Calu3 (cell line): ENCODE measurements around the gene OR9A2. TPM values are rescaled to one million over a fixed set of nuclear protein-coding genes. Genes with fewer than 3 reads are reported as not detected.

Experiments
- BruUV-seq: library from RNA; stranded (reverse); fragments of 400-500 nt; replicated peaks from 2 replicates; lab custom pipeline; 2021; lab: Mats Ljungman, UMichigan
- CTCF ChIA-PET: fragments of 300-600 bp; sonication (Branson Sonifier 250); formaldehyde crosslinking; loops from one replicate; lab custom pipeline; 2022; ENCODE audit warnings: antibody characterized with exemption; lab: Charles Lee
- DNase-seq: peaks from one replicate; pipeline ENCODE4 v3.0.0; 2022
- H3K27ac Mint-ChIP-seq: one replicate; pipeline ENCODE4 v1.8.0; 2022; ENCODE audit warnings: mixed read lengths; ENCODE audit not compliant: unreplicated experiment
- H3K27me3 Mint-ChIP-seq: one replicate; pipeline ENCODE4 v1.8.0; 2022; ENCODE audit warnings: mixed read lengths; ENCODE audit not compliant: unreplicated experiment
- H3K36me3 Mint-ChIP-seq: one replicate; pipeline ENCODE4 v1.8.0; 2022; ENCODE audit warnings: mild to moderate bottlenecking, moderate library complexity, mixed read lengths; ENCODE audit not compliant: insufficient read depth, unreplicated experiment
- H3K4me1 Mint-ChIP-seq: one replicate; pipeline ENCODE4 v1.8.0; 2022; ENCODE audit warnings: mild to moderate bottlenecking, low read depth, mixed read lengths; ENCODE audit not compliant: unreplicated experiment
- H3K4me3 Mint-ChIP-seq: one replicate; pipeline ENCODE4 v1.8.0; 2022; ENCODE audit warnings: mild to moderate bottlenecking, low read depth, moderate library complexity, mixed read lengths; ENCODE audit not compliant: unreplicated experiment
- H3K9me3 Mint-ChIP-seq: one replicate; pipeline ENCODE4 v1.8.0; 2022; ENCODE audit warnings: low read depth, mixed read lengths; ENCODE audit not compliant: unreplicated experiment
- CTCF ChIP-seq: fragments of 200-600 bp; IDR thresholded peaks from one replicate; pipeline ENCODE4 v1.8.0; 2022; ENCODE audit warnings: antibody characterized with exemption; ENCODE audit not compliant: unreplicated experiment
- intact Hi-C: fragments of 100-400 bp; cut with micrococcal nuclease; formaldehyde crosslinking; loops from one replicate; pipeline ENCODE4 v1.10.0; 2022; ENCODE audit not compliant: unreplicated experiment
- total RNA-seq: library from RNA; stranded (reverse); gene quantifications from 2 replicates; pipeline ENCODE4 v1.2.3, GENCODE V29; 2022

Gene OR9A2
- total RNA-seq, 1 experiment from 2014 or later = not detected

DNA sequence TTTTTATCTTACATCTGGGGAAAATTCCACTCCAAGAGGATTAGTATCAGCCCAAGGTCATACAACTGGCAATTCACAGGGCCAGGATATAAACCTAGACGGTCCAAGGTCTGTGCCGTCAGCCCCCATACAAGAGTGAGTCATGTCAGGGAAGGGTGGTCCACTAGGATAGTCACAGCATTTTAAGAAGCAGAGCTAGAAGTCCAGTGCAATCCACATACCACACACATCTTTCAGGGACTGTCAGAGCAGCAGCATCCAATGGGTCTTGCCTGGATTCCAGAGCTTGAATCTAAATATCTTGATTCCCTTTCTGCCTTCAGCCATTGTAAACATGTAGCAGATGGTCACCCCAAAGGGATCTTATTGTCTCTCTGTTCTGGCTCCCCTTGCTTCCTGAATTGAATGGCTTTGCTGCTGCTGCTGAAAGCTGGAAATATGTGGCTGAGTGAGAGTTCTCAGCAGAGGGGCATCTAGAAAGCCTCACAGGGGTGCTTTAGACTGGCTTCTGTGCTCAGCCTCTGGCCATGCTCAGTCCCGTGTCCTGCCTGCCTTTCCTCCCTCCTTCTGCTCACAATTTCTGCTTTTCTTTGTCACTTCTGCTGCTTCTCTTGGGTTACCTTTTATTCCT is 15.3 kb upstream of the OR9A2 start:
- no peak for DNase-seq
- no peak overlapping the region for H3K27ac Mint-ChIP-seq
- no peaks in the 10 kb centered on the region for H3K9me3 Mint-ChIP-seq
- TF ChIP-seq CTCF = no peak
- no TSS peak for BruUV-seq
- intact Hi-C loops = no loop called here
- H3K27me3 Mint-ChIP-seq = peaks cover 31% of the 10 kb centered on the region
- H3K4me1 Mint-ChIP-seq = peaks cover 11% of the 10 kb centered on the region
- H3K36me3 Mint-ChIP-seq = no peaks in the 10 kb centered on the region
- CTCF ChIA-PET = interaction anchor here (0.6 to 1.9 kb wide), 2 partner anchors 173 to 810 kb away, joined by 7 to 8 read pairs; no protein-coding TSS in a partner anchor
- H3K4me3 Mint-ChIP-seq = no peak overlapping the region

DNA sequence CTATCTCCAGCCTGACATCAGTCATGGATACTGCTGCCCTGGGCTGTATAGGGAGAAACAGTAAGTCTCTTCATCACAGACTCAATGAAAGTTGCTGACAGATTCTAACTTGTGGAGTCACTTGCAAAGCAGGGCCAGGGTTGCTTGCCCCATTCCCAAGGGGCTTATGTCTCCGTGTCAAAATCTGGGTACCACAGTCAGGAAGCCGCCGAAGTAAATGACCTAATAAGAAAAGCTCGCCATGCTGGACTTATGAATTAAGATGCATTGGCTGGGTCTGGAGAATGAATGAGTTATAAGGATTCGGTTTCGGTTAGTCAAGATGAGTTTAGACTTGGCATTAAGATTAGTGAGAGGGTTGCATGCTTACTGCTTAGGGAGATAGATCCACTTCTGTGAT is 14.4 kb upstream of the OR9A2 start:
- Mint-ChIP-seq H3K9me3 (no peaks in the 10 kb centered on the region), H3K4me3 (no peak overlapping the region), H3K27ac (no peak overlapping the region), H3K36me3 (no peaks in the 10 kb centered on the region), H3K27me3 (peaks cover 22% of the 10 kb centered on the region), H3K4me1 (peaks cover 11% of the 10 kb centered on the region)
- no peak for DNase-seq
- no peak for TF ChIP-seq CTCF
- no TSS peak for BruUV-seq
- CTCF ChIA-PET = interaction anchor here (0.7 kb wide), 1 partner anchor 296 kb away, joined by 3 read pairs; no protein-coding TSS in a partner anchor
- intact Hi-C loops = no loop called here

DNA sequence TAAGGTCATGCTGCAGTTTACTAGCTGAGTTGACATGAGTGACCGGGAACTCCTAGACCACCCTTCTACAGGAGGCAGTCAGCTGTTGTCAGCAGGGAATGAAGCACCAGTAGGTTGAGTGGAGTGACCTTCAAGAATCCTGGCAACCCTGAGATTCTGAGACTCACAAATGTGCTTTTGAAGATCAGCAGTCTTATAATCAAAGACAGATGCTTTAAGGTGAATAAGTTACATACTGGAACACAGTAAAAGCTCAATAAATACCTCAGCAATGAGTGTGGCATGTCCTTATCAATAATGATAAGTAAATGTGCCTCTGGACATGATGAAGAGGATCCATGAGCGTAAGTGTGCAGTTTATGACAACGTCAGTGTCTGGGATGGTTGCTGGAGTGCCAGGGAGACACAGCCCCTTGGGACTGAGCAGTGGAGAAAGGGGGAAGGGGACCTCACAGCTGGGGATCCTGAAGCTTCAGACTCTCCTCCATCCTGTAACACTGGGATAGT is 13.3 kb upstream of the OR9A2 start:
- Mint-ChIP-seq H3K27me3 (peaks cover 17% of the 10 kb centered on the region), H3K4me3 (no peak overlapping the region), H3K4me1 (peaks cover 11% of the 10 kb centered on the region), H3K9me3 (no peaks in the 10 kb centered on the region), H3K27ac (no peak overlapping the region), H3K36me3 (no peaks in the 10 kb centered on the region)
- CTCF ChIA-PET = no interaction called here
- TF ChIP-seq CTCF = no peak
- no TSS peak for BruUV-seq
- DNase-seq = no peak
- intact Hi-C loops = no loop called here

GRCh38 chr7:143038635-143039034 is 11.7 kb upstream of the OR9A2 start:
- CTCF ChIA-PET = no interaction called here

More at GRCh38 chr7:143038635-143039034, 11.7 kb upstream of the OR9A2 start:
- Mint-ChIP-seq H3K4me1 (peaks cover 11% of the 10 kb centered on the region), H3K27me3 (peaks cover 33% of the 10 kb centered on the region), H3K36me3 (no peaks in the 10 kb centered on the region), H3K4me3 (no peak overlapping the region), H3K9me3 (peaks cover 5% of the 10 kb centered on the region), H3K27ac (no peak overlapping the region)
- no TSS peak for BruUV-seq
- DNase-seq = no peak
- intact Hi-C loops = no loop called here
- TF ChIP-seq CTCF = no peak
